NOMO-1 treated with DMSO at 0.1 percent for 48 hours (cell line): ENCODE data around the gene SOX18.

Experiments used
- DNase-seq: peaks from one replicate; lab custom pipeline; 2025; ENCODE audit not compliant: unreplicated experiment; lab: John Stamatoyannopoulos, UW

SOX18 gene

DNA sequence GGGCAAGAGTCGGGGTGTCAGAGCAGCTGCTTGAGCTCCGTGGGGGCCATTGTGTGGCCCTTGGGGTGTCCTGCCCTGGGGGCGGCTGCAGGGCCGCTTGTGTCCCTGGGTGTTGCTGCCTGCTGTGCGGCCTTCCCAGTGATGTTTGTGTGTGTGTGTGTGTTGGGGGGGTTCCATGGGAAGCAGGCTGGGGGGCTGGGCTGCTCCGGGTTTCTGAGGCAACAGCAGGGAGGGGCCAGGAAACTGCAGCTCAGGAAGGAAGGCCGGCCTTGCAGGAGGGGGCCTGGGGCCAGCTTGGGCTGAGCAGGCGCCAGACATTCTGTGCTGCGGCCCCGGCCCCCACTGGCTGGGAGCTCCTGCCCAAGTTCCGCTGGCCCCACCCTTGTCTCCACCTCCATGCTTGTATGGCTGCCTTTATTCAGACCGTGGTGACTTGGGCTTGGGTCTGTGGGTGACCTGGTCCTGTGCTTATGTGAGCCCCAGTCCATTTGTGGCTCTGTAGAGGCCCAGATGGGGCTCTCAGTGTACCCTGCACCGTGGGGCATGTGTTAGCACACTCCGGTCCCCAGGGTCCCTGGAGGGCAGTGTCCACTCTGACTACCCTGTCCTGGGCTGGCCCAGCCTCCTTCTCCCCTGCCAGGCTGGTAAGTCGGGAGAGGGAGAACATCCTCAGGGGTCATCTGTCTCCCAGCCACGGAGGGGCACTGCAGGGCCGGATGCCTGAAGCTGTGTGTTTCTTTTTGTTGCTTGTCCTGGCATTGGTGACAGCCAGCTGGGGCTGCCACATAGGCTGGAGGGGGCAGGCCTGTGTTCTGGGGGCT lies 4.6 kb upstream of the SOX18 start:
- DNase-seq: peak; percentile 17

DNA sequence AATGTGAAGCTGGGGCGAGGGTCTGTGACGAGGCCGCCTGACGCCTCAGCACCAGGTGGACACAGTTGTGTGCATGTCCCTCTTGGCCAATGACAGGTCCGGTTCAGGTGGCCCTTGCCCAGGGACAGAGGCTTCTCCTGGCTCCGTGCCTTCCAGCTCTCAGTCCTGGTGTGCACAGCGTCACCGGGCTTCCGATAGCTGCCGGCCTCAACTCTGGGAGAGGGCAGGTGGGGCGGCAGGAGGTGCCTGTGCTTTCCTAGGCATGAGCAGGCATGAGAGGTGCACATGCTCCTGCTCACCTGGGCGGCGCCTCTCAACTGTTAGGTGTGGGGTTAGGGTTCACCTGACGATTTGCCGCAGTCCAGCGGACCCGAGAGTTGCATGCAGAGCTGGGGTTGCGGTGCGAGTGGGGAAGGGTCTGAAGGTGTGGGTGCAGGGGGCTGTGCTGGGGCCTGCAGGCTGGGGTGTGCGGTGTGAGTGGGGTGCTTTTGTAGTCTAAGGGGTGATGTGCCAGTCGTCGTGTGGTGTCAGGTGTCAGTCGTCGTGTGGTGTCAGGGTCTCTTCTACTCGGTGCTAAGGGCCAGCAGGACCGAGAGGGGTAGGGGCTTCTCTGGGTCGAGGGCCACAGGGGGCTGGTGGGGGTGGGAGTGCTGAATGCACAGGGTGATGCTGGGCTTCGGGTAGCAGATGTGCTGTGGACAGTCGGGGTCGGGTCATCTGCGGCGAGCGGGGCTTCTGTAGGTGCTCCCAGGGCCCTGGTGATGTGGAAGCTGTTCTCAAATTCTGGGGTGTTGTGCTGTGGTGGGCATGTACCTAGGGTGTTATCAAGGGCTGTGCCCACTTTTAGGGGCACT lies 3.8 kb upstream of the SOX18 start:
- DNase-seq: no peak

DNA sequence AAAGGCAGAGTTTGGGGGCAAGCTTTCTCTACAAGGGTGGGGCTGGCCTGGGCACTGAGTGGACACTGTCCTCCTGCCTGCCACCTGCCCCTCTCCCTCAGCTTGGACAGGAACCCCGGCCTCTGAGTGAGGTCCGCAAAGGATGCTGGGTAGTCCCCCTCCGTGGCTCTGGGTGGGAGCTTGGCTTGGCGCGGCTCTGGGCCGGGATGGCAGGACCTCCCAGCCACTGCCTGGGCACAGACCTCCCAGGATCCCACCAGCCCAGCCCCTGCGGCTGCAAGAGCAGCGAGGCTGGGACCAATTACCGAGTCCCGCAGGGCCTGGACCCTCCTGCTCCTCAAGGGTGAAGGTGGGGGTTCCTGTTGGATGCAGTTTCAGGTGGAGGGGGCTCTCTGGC lies 2.9 kb upstream of the SOX18 start:
- no peak for DNase-seq

DNA sequence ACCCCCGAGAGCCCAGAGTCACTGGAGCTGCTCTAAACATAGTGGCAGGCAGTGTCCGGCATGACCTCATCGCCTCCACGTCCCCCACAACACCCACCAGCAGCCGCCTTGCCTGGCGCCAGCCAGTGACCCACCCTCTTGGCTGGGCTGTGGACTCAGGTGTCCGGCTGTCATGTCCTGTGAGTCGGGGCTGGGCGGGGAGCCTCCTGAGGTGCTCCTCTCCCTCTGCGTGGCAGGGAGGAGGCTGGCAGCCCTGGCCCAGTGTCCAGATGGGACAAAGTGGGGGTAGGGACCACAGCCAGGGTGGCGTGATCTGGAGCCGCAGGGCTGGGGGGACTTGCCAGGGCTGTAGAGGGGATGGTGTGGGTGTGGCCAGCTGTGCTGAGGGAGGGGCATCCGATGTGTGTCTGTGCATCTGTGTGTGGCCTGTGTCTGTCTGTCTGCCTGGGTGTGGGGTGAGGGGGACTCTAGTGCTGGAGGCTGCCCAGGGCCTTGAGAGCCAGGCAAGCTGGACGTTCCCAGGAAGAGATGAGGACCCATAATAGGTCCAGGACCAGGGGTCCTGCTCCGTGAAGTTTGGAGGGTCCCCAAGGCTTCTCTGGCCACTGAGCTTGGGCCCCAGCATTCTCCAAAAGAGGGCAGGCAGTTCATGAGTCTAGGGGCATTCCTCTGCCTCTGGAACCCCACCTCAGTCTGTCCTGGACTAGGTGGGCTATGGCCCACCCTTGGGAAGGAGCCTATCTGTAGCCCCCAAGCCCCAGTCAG lies 2.3 kb upstream of the SOX18 start:
- no peak for DNase-seq

DNA sequence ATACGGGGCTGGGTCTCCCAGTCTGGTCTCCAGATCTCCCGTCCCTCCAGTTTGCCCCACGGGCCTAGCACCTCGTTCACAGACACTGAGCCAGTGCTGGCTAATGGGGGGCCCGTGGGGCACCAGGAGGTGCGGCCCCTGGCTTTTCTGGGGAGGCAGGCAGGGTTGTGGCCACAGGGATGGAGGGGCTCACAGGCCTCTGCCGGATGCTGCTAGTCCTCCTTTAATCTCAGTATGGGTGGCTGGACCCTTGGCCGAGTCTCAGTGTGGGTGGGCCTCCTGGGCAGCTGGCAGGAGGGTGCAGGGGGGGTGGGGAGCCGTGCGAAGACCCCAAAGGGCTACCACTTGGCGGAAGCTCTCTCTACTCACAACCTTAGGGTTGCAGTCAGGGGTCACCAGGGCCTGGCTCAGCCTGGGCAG lies 1.6 kb upstream of the SOX18 start:
- DNase-seq: no peak

DNA sequence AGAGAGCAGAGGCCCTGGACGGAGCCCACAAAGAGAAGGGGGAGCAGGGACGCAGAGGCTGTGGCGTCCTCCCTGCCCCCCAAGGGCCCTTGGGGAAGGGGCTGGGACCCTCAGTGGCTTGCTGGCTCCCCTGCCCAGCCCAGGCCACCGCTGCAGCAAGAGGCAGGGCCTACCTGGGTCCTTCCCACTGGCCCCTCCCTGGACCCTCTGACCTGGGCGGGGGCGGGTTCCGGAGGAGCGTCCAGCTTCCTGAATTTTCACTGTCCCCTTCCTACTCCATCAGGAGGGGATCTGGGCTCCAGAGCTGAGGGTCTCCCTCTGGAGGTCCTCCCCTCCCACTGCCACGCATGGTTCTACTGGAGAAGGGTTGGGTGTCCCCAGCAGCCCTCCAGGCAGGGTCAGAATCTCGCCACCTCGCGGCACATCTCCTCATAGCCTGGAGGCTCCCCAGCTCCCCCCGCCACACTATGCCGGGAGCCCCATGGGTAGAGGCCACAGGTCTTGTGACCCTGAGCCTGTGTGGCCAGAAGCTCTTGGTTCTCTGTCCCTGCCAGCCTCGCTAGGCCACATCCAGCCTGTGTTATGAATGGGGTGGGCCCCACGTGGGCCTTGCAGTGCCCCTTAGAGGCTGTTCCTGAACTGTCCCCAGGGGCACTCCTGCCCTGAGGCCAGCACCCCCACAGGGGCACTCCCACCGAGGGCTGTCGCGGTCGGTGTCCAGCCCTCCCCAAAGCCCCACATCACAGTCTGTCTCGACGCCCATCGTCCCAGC lies 1.0 kb upstream of the SOX18 start:
- DNase-seq: no peak

DNA sequence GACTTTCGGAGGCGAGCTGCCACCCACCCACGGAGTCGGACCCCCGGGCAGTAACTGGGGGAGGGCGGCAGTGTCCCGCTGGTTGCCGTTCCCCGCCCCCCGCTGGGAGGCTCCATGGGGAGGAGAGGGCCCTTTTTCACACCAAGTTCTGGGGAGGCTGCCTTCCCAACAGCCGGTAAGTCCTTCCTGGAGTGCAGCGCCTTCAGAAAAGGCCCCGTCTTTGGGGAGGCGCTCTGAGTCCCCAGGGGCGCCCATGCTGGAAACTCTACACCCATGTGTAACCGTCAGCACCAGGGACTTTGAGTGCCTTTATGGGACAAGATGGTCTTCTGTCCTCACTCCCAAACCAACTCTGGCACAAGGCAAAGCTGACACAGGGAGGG lies 430 bp upstream of the SOX18 start:
- no peak for DNase-seq

DNA sequence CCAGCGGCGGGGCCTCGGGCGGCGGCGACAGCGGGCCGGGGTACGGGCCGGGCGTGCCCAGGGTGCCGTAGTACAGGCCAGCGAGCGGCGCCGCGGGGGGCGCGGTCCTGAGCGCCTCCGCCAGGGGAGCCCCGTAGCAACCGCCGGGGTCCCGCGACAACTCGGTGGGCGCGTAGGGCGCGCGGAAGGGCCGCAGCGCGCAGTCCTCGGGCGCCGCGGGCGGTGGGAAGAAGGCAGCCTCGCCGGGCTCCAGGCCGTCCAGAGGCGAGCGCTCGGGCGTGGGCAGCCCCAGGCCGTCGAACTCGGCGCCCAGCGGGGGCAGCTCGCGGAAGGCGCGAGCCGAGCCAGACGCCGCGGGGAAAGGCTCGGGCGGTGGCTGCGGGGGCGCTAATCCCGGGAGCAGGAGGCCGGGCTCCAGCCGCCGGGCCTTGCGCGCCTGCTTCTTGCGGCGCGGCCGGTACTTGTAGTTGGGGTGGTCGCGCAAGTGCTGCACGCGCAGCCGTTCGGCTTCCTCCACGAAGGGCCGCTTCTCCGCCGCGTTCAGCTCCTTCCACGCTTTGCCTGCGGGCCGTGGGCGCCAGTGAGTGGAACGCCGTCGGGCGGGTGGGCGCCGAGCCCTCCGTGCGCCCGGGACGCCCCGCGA lies 916 bp downstream of the SOX18 start:
- no peak for DNase-seq

DNA sequence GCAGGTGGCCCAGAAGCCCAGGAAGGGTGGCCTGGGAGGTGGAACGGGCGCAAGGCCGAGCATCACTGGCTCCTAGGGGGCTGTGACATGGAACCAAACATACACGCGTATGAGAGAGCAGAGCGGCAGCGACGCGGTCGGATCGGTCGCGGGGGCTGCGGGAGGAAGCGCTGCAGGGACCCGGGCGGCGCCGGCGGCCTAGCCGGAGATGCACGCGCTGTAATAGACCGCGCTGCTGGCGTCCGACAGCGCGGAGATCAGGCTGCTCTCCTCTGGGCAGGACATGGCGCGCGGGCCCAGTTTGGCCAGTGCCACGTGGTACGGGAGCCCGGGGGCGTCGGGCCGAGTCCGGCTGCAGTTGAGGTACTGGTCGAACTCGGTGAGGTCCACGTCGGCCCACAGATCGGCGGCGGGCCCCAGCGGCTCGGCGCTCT lies 1.5 kb downstream of the SOX18 start:
- DNase-seq: no peak

DNA sequence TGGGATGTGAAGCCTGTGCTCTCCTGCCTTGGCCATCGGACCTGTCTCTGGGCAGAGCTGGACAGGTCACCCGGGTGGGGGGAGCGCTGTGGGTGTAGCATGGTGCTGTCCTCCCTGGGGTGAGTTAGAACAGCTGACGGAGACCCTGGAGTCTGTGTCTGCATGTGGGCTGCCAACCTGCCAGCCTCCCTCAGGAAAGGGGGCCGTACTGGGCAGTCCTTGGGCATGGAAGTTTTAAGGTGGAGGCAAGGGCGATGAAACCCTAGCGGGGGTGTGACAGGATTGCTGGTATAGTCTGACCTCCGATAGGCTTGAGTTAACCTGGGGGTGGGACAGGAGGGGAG lies 2.4 kb downstream of the SOX18 start:
- DNase-seq: no peak

DNA sequence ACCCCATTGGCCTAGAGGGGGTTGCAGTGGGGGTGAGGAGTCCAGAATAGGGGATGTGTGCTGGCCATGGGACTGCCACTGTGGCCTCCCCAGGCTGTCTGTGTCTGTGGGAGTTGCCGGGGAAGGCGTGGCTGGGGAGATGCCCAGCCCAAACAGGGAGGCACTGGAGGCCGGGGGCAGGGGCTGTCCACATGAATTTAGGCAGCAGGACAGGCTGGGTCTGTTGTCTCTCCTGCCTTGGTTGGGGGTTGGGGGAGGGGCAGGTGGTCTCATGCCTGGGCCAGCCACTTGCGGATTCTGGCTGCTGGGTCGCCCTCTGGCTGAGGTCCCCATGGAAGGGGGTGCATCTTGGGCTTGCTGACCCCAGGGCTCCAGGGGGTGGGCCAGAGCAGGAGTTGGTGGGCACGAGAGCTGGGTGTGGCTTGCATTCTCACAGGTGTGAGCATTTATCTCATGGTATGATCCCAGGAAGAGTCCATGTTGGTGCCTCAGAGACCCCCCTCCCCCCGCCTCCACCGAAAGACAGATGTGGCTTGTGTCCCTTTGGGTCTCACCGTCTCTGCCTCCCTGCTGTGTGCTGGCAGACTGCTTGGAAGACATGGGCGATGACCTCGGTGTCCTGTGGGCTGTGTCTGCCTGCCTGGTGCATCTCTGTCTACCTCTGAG lies 4.0 kb downstream of the SOX18 start:
- no peak for DNase-seq

DNA sequence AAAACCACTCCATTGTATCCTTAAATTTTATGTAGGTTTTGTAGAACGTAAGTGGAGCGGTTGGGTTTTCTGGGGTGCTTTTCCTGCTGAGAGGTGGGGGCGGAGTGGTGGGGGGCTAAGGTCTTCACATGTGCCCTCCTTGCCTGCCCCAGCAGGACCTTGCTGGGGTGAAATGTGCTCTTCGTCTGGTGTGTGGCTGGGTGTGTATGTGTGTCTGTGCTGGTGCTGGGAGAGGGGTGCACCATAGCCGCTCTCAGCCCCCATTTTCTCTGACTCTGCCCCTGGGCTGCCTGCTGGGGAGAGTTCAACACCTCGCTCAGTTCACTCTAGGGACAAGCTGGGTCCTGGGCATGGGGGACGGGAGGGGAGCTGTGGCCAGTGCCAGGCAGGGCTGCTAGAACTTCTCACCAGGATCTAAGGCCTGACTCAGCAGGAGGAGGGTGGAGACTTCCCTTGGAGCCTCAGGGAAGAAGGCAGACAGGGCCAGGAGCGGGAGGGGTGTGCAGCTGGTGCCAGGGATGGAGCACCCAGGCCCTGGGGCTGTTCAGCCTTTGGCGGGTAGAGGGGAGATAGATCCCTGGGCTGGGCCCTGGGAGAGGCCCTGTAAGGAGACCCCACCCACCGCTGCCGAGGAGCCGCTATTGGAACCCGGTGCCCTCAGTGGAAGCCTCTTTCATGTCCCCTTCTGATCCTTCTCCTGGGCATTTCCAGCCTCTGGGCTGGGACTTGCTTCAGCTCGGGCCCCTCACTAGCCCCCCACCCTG lies 4.8 kb downstream of the SOX18 start:
- no peak for DNase-seq

DNA sequence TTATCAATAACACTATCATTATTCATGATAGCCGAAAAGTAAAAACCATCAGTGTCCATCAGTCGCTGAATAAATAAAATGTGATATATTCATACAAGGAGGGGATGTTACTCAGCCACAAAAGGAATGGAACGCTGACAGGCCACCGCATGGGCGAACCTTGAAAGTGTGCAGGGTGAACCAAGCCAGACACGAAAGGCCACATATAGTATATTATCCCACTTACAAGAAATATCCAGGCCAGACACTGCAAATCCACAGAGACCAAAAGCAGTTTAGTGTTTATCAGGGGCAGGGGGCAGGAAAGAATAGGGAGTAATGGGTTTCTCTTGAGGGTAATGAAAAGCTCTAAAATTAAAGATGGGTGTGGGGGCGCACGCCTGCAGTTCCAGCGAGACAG lies 5.7 kb downstream of the SOX18 start:
- no peak for DNase-seq

DNA sequence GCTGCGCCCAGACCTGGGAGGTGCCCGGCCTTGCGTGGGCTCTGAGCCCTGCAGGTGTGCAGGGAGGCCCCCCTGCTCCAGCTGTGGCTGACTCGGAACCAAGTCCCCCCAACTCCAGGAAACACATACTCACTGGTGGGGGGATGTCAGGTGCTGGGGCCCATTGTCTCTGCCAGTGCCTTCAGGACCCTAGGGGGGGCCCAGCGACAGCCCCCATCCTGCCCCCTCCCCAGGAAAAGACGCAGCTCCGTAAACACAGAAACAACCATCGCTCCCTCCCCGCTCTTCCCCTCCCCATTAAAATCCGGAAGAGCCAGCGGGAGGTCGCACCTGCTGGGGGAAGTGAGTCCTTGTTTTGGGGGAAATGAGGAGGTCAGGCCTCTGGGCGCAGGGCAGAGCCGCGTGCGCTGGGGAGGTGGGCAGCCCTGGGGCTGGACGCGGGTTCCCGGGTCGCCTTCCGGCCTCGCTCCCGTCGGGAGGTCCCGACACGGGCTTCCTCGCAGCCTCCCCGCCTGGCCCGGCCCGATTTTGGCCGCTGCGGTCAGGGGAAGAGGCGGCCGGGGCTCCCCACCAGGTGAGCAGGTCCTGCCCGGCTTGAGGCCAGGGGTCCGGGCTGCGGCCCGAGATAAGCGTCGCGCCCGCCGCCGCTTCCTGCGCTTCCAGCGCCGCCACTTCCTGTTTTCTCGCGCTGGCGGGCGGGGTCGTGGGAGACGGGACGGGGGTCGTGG lies 7.2 kb downstream of the SOX18 start:
- peak; percentile 28 for DNase-seq

DNA sequence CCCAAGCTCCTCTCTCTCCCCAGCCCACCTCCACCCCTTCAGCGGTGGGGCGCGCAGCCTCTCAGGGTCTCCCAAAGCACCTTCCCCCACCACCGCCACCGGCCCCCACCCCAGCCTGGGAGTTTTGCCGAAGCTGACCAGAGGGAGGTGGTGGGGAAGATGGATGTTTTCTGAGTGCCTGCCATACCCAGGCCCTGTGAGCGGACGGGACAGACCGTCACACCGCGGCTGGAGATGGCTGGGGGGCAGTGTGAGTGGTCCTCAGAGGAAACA lies 7.7 kb downstream of the SOX18 start:
- DNase-seq: no peak

DNA sequence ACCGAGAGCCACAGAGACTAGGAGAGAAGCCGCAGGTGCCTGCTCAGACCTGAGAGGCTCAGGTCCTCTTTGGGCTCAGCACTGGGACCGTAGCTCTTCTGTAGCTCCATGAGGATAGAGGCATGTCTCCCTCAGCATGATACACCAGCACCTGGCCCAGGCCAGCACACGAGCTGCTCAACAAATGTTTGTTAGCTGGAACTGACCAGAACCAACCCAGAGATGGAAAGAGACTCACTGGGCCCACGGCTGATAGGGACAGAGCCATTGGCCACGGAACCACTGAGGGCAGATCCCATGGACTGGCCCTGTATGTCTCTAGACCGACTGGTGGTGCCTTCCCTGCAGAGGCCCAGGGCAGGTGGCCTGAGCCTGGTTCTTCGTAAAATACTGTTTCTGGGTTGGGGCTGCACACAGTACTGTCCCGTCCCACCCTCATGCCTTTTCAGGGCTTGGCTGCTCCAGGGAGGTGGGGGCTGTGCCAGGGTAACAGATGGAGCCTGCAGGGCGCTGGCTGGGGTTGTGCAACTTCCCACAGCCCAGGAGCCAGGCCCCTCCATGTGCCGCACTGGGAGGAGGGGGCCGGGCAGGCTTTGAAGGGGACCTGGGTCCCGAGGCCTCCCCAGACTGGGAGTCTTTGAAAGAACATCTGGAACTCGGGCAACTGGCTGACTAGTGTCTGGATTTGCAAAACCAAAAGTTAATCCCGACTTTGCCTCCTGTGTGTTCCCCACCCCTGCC lies 8.2 kb downstream of the SOX18 start:
- DNase-seq: no peak

DNA sequence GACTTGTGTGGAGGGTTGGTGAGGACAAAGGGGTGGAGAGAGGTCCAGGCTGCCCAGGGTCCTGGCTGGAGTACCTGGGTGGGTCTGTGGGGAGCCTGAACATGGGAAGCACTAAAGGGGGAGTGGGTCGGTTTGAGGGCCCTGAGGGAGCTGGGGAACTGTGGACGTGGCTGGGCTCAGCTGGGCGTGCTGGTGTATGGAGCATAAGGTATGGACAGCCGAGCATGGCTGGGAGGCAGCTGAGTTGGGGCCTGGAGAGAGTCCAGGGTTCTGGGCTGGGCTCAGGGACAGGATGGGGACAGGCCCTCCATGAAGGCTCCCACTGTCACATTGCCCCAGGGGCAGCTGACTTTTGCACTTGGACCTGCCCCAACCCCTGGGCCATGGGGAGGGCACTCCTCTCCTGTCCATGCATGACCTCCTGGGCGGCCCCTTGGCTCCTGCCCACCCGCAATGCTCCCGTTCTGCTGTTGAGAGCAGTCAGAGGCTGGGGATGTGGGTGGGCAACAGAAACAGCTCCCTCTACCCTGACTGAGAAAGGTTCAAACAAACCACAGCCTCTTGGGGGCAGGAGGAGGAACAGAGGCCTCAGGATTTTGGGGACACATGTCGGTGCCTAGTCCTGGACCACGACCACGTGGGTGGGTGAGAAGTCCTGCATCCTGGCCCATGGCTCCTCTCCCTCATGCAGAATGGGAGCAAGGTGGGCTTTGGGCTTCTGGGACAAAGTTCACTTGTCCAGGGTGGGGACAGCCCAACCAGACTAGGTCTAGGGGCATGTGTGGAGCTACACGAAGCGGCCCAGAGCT lies 9.0 kb downstream of the SOX18 start:
- DNase-seq: no peak
